SJSA1 (cell line): ENCODE measurements around the gene KRT78. TPM values are rescaled to one million over a fixed set of nuclear protein-coding genes. Genes with fewer than 3 reads are reported as not detected.

Experiments used
- DNase-seq, 2 experiments: peaks; one replicate each; pipeline ENCODE4 v3.0.0-alpha.2; 2015 to 2020; ENCODE audit warnings: low spot score in 2 of 2, low read depth in 1 of 2
- H3K27ac ChIP-seq: fragments of 250-450 bp; sonication (Bioruptor Pico); 2 replicates; pipeline ENCODE4 v1.5.1; 2020; ENCODE audit warnings: mild to moderate bottlenecking, moderate library complexity
- H3K27me3 ChIP-seq: fragments of 250-450 bp; sonication (Bioruptor Pico); replicated peaks from 2 replicates; pipeline ENCODE4 v1.5.1; 2020; ENCODE audit warnings: mild to moderate bottlenecking, moderate library complexity
- H3K36me3 ChIP-seq: fragments of 250-450 bp; sonication (Bioruptor Pico); 2 replicates; pipeline ENCODE4 v1.5.1; 2020; ENCODE audit warnings: mild to moderate bottlenecking
- H3K4me1 ChIP-seq: fragments of 250-450 bp; sonication (Bioruptor Pico); replicated peaks from 2 replicates; pipeline ENCODE4 v1.6.1; 2021; ENCODE audit warnings: mild to moderate bottlenecking
- H3K4me3 ChIP-seq: fragments of 250-450 bp; sonication (Bioruptor Pico); 2 replicates; pipeline ENCODE4 v1.5.1; 2020; ENCODE audit warnings: mild to moderate bottlenecking
- H3K9me3 ChIP-seq: fragments of 250-450 bp; sonication (Bioruptor Pico); replicated peaks from 2 replicates; pipeline ENCODE4 v1.5.1; 2020; ENCODE audit warnings: mild to moderate bottlenecking
- total RNA-seq: library from RNA; depleted of rRNA; stranded (reverse); fragments of >200 nt; shearing (Covaris generic); gene quantifications from 2 replicates; pipeline ENCODE4 v1.2.3, GENCODE V29; 2014

The KRT78 gene
- total RNA-seq, 1 experiment from 2014 or later = 0.21 TPM

GRCh38 chr12:52838609-52839435, 10.0 kb downstream of the KRT78 start:
- H3K4me3 ChIP-seq = no peak overlapping the region
- H3K27ac ChIP-seq = no peak overlapping the region
- H3K36me3 ChIP-seq = no peaks in the 10 kb centered on the region
- H3K4me1 ChIP-seq = peaks cover 30% of the 10 kb centered on the region
- peaks cover 29% of the 10 kb centered on the region for H3K27me3 ChIP-seq
- peak in 1 of 2 experiments; percentile 98 for DNase-seq
- H3K9me3 ChIP-seq = peaks cover 14% of the 10 kb centered on the region

DNA sequence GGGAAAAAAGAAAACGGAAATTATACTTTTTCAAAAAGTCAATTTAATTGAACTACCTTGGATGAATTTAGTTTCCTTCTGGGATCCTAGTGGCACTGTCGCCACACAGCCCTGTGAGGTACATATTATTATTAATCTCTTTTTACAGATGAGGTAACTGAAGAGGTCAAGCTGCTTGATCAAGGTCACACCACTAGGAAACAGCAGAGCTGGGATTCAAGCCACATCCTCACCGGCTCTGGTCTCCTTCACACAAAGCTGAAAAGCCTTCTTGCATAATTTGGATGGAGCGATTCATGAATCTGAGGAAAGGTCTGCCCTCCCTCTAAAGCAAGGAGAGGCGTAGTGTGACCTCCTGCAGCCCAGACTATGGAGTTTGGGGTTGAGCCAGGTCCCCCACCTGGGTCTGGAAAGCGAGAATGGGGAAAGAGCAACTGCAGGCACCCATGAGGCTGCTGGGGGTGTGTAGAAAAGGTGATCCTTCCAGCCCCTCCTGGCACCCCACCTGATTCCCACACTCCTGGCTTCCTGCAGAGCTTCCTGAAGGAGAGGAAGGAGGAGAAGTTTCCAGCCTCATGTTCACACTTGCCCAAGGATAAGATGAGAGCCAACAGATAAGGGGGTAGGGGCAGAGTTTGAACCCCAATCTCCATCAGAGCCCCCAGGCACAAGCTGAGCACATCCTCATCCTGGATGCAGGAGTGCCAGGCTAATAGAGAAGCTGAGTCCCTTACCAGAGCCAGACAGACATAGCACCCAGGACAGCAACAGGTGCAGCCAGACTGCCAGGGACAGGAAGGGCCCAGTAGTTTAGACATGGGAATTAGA, 10.8 kb downstream of the KRT78 start:
- DNase-seq = peak; percentile 87 to 96
- no peak overlapping the region for H3K27ac ChIP-seq

DNA sequence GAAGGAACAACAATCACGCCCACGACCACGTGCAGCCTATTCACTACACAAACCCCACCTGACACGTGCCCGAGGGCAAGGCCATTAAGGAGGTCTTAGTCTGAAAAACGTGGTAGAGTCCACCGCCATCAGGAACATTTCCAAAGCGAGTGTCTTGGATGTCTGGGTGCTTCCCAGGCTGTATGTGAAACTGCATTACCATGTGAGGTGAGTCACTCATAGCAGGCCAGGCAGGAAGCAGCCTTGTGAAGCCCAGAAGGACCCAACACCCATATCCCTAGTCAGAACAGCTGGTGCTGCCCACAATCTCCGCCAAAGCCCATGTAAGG, 11.4 kb downstream of the KRT78 start:
- Histone ChIP-seq H3K4me3 (no peak overlapping the region), H3K27ac (peak overlapping the region; percentile 0), H3K27me3 (peaks cover 38% of the 10 kb centered on the region), H3K4me1 (peaks cover 30% of the 10 kb centered on the region), H3K36me3 (no peaks in the 10 kb centered on the region), H3K9me3 (peaks cover 14% of the 10 kb centered on the region)
- peak; percentile 99 to 100 for DNase-seq

More for the DNA sequence above, 10.8 kb downstream of the KRT78 start:
- Histone ChIP-seq H3K4me3 (no peak overlapping the region), H3K9me3 (peaks cover 14% of the 10 kb centered on the region), H3K4me1 (peaks cover 30% of the 10 kb centered on the region), H3K27me3 (peaks cover 32% of the 10 kb centered on the region), H3K36me3 (no peaks in the 10 kb centered on the region)

GRCh38 chr12:52836491-52837412, 12.0 kb downstream of the KRT78 start:
- peaks cover 30% of the 10 kb centered on the region for H3K4me1 ChIP-seq
- H3K9me3 ChIP-seq = peaks cover 15% of the 10 kb centered on the region
- peak overlapping the region; percentile 0 for H3K27ac ChIP-seq
- no peak overlapping the region for H3K4me3 ChIP-seq
- H3K36me3 ChIP-seq = no peaks in the 10 kb centered on the region
- DNase-seq = peak; percentile 97 to 98
- H3K27me3 ChIP-seq = peaks cover 45% of the 10 kb centered on the region

GRCh38 chr12:52836042-52836466, 12.7 kb downstream of the KRT78 start:
- Histone ChIP-seq H3K27me3 (peaks cover 52% of the 10 kb centered on the region), H3K9me3 (peaks cover 17% of the 10 kb centered on the region), H3K36me3 (no peaks in the 10 kb centered on the region), H3K4me1 (peaks cover 30% of the 10 kb centered on the region), H3K4me3 (no peak overlapping the region), H3K27ac (peak overlapping the region; percentile 1)
- peak; percentile 100 for DNase-seq

- Histone ChIP-seq H3K4me1 (peaks cover 30% of the 10 kb centered on the region), H3K27me3 (peaks cover 52% of the 10 kb centered on the region), H3K9me3 (peaks cover 14% of the 10 kb centered on the region), H3K4me3 (no peak overlapping the region), H3K36me3 (no peaks in the 10 kb centered on the region), H3K27ac (peak overlapping the region; percentile 1)
- DNase-seq = peak in 1 of 2 experiments; percentile 98
Measured at GRCh38 chr12:52835271-52836041, 13.3 kb downstream of the KRT78 start.

DNA sequence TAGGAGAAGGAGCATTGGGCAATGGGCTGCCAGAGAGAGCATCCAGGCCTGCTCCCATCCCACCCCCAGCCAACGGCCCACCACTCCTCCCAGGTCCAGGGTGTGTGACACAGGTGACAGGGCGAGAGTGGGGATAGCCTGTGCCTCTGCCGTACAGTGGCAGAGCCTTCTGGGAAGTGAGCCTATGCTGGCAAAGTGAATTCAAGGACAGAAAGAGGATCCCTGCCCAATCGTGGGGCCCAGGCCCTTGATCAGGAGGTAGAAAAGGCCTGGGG, 14.1 kb downstream of the KRT78 start:
- peaks cover 52% of the 10 kb centered on the region for H3K27me3 ChIP-seq
- peaks cover 11% of the 10 kb centered on the region for H3K9me3 ChIP-seq
- H3K36me3 ChIP-seq = no peaks in the 10 kb centered on the region
- peak in 1 of 2 experiments; percentile 97 for DNase-seq
- no peak overlapping the region for H3K27ac ChIP-seq
- H3K4me3 ChIP-seq = no peak overlapping the region
- peaks cover 30% of the 10 kb centered on the region for H3K4me1 ChIP-seq

GRCh38 chr12:52833922-52834726, 14.7 kb downstream of the KRT78 start, which contains the start of gene KRT79:
KRT79 (minus strand) TSS chr12:52834311; CDS start chr12:52834260, 51 bp downstream.
- Histone ChIP-seq H3K9me3 (peaks cover 11% of the 10 kb centered on the region; the same call in 1 of the 2 replicates), H3K27ac (no peak within 1 kb of the TSS), H3K4me1 (peaks cover 30% of the 10 kb centered on the region), H3K27me3 (peaks cover 52% of the 10 kb centered on the region), H3K36me3 (no peaks in the 10 kb centered on the region), H3K4me3 (no peak within 1 kb of the TSS)
- peak; percentile 85 to 98 for DNase-seq

- peak; percentile 84 to 98 for DNase-seq
- H3K27me3 ChIP-seq = peaks cover 52% of the 10 kb centered on the region
- H3K4me3 ChIP-seq = no peak overlapping the region
- peaks cover 13% of the 10 kb centered on the region for H3K9me3 ChIP-seq
- H3K4me1 ChIP-seq = peaks cover 30% of the 10 kb centered on the region
- H3K27ac ChIP-seq = no peak overlapping the region
- H3K36me3 ChIP-seq = no peaks in the 10 kb centered on the region
Measured at GRCh38 chr12:52832985-52833905, 15.5 kb downstream of the KRT78 start.

DNA sequence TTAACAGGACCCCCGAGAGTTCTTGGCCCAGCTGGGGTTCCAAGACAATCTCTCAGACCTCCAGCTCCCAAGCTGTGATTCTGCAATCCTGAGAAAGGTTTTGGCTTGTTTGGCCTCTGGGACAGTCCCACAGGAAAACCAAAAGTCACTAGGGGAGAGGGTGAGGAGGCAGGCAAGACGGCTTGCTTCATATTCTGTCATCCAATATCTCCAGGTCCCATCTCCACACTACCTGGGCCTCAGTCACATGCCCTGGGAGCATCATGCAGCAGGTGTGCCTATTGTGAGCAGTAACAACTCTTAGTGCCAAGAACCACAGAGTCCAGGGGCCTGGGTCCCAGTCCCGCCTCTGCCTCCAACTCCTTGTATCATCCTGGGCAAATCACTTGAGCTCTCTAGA, 16.3 kb downstream of the KRT78 start:
- Histone ChIP-seq H3K36me3 (no peaks in the 10 kb centered on the region), H3K27me3 (peaks cover 55% of the 10 kb centered on the region), H3K27ac (no peak overlapping the region), H3K4me3 (no peak overlapping the region), H3K4me1 (peaks cover 26% of the 10 kb centered on the region), H3K9me3 (peaks cover 17% of the 10 kb centered on the region)
- peak; percentile 82 to 95 for DNase-seq

DNA sequence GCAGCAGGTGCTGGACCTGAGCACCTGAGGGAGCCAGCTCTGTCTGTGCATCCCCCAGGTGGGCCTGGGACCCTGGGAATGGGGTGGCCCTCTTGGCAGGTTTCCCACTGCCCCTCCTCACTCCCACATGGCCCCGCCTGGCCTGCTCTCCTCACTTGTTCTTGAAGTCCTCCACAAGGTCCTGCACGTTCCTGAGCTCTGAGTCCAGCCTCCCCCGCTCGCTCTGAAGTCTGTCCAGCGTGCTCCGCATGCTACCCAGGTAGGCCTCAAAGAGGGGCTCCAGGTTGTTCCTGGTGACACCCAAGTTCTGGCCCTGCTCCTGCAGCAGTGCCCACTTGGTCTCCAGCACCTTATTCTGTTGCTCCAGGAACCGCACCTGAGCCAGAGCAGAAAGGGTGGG, 17.5 kb downstream of the KRT78 start:
- Histone ChIP-seq H3K27me3 (peaks cover 55% of the 10 kb centered on the region), H3K4me1 (peaks cover 23% of the 10 kb centered on the region), H3K27ac (no peak overlapping the region), H3K4me3 (no peak overlapping the region), H3K9me3 (peaks cover 22% of the 10 kb centered on the region), H3K36me3 (no peaks in the 10 kb centered on the region)
- DNase-seq = peak; percentile 84 to 99
